Frontal cortex (tissue), 4 donors: ENCODE data around the gene COL5A2. TPM values are rescaled to one million over a fixed set of nuclear protein-coding genes. Genes with fewer than 3 reads are reported as not detected.

Source experiments
- DNase-seq, 2 donors: peaks; one replicate each; pipeline ENCODE4 v3.0.0; 2012; ENCODE audit warnings: low spot score in 2 of 2
- FAIRE-seq: peaks from 2 replicates; lab custom pipeline; 2012; peaks lifted over from hg19 to GRCh38; lab: Jason Lieb, UNC
- total RNA-seq: library from RNA; depleted of rRNA; stranded (reverse); fragments of >200 nt; gene quantifications from one replicate; pipeline ENCODE4 v1.2.3, GENCODE V29; 2014
- donor health status: control.
- donor health status: control.
- donor health status: control.

COL5A2 gene
- total RNA-seq, 1 donor from 2014 or later = 19.2 TPM

DNA sequence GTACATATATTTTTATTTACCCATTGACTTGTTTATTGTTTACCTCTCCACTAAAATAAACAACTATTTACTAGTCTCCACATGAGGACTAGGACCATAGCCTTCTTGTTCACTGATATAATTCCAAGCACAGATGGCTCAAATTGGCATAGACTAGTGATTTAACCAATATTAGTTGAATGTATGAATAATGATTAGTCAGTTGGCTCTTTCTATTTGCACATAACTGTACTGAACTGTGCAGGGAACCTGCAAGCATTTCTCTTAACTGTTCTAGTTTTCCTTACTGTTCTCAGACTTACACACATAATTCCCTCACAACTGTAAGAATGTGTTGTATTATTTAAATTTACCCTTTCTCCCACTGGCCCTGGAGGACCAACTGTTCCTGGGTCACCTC, 113.5 kb downstream of the COL5A2 start:
- FAIRE-seq (no peak), DNase-seq (no peak)

DNA sequence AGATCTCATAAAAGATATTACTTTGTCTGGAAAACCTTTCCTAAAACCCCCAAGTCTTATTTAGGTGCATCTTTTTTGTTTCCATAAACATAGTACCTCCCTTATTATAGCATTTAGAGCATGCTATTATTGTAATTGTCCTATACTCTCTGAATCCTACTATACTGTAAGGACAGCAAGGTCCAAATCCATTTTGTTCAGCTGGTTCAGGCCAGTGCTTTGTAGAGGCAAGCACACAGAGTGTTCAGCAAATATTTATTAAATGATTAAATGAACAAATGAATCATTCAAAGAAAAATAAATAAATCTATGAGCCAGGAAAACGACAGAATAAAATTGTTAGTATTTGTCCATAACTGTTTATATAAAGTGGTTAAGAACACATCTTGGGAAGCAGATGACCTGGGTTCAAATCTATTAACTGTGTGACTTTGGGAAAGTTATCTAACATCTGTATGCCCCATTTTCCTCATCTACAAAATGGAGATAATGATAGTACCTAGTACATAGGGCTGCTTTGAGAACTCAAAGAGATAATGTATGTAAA, 119.4 kb downstream of the COL5A2 start:
- FAIRE-seq = no peak

DNA sequence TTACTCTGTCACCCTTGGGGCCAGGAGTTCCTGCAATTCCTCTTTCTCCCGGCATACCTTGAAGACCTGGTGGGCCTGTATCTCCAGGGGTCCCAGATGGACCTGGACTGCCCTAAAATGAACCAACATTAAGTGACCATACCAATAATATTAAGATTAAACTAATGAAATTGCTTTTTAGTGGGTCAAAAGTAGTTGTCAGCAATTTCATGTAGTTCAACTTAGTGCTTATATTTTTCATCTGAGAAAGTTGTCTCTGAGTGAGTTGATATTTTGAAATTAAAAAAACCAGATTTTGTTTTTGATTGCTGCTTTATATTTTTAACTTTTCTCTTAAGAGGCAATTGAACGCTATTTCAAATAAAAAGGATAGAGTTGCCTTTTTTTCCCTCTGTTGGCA, 122.2 kb downstream of the COL5A2 start:
- DNase-seq (no peak), FAIRE-seq (no peak)

More for the DNA sequence above, 119.4 kb downstream of the COL5A2 start:
- DNase-seq = no peak

DNA sequence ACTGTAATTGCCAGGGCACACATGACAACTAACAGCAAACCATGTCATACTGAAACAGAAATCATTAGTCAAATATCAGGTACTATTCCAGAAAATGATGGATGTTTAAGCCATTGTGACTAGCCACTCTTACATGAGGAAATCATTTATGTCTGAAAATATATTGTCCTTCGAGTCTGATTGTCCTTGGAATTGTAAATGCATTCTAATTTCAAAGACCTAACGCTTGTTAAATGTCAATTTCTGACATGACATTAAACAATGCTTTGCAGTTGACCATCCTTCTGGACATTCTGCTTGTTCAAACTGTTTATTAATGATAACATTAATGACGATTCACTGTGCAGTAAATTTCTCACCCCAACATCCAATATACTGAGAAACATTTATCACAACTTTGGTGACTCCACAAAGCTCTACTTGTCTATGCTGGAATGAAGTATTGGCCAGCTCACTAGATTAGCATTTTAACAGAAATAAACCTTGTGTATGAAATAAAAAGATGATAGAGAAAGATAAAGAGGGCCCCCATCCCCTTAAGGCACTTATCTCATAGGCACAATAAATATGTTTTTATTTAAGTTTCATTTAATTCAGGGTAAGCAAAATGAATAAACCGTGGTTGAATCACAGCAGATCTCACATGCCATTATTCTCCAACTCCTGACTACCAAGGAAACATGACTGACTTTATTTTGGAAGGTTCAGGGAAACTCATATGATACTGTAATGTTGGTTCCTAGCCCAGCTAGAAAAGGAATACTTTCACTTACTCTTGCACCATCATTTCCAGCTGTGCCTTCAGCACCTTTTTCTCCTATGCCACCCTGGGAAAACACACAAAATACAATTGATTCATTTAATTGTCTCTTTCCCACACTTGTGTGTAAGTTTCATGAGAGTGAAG, 123.1 kb downstream of the COL5A2 start:
- FAIRE-seq = no peak
- no peak for DNase-seq

DNA sequence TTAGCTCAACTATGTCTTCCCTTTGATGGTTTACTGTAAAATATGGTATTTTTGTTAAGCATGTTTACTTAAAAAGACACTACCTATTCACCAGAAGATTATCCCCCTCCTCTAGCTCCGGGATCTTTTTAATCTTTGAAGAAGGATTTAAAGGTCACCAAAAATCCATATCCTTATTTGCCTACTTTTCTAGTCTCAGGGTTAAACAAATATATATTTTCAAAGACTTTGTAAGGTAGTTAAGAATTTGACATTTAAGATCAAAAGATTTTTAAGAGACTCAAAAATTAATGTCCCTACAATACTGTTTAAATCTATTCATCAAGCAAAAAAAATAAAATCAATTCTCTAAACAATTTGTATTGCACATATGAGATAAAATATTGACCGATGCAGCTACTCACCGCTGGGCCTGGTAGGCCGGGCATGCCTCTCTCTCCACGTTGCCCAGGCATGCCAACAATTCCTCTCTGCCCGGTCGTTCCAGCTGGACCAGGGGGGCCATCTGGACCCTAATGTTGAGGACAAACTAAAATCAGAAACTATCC, 129.3 kb downstream of the COL5A2 start:
- DNase-seq = no peak
- no peak for FAIRE-seq

DNA sequence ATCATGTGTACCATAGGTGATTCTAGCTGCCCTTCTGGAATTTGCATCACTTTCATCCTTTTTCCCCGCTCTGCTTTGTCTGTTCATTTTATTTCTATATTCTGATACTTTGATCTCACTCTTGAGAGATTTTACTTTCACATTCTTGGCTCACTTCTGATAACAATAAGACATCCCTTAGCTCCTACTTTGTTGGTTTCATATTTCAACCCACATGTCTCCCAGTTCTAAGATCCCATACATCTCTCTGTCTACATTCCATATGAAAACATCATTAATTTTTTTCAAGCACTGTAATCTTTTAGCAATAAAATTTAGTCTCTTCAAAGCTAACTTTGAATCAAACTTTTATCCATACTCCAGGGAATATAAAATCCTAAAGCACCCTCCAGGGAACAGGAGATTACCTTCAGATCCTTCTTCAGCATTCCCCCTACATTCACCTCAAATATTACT, 129.8 kb downstream of the COL5A2 start:
- FAIRE-seq = no peak

DNA sequence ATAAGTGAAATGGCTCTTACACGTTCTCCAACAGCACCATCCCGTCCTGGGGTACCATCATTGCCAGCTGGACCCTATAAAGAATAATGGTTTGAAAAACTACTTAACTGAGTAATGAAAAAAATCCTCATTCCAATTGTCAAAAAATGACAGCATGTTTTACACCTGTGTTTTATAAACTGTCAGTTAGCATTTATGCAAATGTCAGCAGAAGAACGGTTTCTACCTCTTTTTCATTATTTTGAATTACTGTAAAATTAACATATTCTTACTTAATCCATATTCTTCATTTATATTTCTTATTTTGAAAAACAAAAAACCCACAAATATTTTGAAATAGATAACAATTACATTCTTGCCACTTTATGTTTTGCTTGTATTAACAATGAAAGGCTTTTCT, 131.4 kb downstream of the COL5A2 start:
- DNase-seq = no peak
- peak; percentile 89 for FAIRE-seq

More for the DNA sequence above, 129.8 kb downstream of the COL5A2 start:
- no peak for DNase-seq

DNA sequence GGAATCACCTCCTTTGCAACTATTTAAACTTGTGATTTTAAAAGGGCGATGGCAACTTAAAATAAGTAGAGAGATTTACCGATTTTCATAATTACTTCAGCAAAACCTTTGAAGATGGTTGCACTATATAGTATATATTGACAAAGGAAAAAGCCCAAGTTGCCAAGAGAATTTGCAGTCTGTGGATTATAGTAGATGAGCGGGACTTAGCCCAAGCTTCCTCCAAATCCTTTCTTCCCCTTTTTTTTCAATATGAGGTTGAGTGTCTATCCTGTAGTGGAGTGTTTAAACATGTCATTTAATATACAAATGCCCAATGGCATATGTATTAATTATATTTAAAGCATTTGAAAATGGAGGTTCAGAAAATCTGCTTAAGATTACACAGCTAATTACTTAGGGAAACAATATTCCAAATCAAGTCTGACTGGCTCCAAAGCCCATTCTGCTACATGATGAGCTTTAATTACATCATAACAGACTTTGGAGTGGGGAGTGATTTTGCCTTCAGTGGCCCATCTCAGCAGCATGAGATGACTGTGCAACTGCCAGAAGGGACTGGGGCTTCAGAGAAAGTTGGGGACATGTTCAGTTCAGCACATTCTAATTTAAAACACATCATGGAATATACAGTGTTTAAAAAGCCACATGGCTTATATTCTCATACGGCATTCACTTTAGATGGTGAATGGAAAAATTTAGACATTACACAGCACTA, 132.2 kb downstream of the COL5A2 start:
- DNase-seq = peak in 1 of 2 donors; percentile 1
- FAIRE-seq = no peak

DNA sequence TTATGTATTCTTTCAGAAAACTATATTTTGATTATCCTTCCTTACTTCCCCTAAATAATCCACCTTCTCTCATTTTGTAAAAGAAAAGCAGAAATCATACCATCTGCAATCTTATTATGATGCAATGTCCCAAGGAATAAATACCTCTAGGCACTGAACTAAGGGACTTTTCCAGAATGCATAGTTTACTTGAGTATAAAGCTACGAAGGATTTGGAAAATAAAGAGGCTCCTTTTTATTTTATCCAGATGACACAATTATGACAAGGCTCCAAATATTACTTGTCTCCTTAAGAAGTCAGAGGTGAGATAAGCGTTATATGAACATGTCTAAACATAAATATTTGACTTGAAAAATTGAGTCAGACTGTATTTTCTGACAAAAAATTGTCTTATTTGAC, 133.2 kb downstream of the COL5A2 start:
- FAIRE-seq = no peak
- no peak for DNase-seq

DNA sequence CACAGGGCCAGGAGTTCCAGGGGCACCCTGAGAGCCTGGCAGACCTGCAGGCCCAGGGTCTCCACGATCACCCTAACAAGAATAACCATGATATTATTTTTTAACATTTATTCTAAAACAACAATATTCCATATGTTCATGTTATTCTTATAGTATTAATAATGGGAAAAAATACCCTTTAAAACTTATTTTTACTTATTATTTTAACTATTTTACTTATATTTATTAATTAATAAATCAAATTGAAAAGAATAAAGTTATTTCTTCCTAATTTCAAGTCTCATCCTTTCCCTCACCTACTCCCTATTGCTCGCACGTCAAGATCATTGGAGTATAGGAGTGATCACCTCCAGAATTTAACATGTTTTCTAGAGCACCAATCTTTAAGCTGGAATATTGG, 133.7 kb downstream of the COL5A2 start:
- no peak for DNase-seq
- no peak for FAIRE-seq

DNA sequence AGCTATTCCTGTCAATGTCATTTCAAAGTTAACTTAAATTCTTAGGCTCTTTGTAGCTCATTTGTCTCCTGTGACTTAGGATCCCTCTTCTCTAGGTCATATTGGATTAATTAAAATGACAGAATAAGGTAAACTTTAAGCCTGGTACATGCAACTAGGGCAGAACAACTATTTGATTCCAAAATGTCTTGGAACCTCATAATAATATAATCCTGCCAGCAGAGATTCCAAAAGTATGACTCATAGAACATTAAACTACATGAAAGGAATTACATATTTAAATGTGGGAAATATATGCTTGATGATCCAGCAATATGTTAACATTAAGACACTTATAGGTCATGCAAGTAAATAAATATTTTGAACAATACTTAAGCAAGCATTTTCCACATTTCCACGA, 142.0 kb downstream of the COL5A2 start:
- FAIRE-seq (no peak), DNase-seq (no peak)

DNA sequence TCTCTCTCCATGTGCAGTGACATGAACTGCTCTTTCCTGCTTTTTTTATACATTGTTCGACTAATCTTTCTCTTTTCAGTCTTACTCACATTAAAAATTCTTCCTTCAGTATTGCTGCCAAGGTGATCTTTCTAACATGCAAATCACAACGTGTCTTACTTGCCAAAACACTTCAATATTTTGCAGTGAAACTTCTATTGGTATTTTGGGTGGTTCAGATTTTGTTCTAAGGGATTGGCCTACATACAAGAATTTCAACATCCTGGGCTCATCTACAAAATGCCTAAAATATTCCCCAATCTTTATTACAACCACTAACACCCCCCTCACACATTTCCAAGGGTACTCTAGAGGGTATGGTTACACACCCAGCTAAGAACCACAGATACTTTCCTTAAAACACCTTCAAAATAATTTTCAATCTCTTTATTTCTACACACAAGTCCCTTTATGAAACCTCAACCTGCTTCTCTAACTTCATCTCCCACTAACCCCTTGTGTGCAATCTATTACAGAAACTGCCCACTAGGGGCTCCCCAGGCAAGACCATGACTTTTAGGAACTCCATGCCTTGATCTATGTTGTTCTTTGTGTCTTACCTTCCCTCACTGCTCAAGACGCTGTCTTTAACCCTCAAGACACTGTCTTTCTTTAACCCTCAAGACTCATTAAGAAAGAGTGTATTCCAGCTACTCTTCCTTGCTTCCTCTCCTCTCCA, 154.5 kb downstream of the COL5A2 start:
- no peak for DNase-seq
- no peak for FAIRE-seq

DNA sequence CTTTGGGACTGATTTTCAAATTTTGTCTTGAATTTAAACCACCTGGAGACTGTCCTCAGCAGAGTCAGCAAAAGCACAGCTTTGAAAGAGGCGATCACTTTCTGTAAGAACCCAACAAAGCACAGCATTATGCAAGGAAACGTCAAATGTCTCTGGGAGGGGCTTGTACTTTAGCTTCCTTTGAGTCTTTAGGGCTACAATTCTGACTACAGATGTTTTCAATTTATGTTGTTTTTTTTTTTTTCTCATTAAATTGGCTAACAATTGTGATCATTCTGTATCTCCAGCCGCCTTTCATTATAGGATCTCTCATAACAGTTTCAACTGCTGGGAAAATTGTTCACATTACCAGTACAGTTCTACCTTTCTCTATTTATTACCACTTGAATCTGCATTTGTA, 157.1 kb downstream of the COL5A2 start:
- DNase-seq = no peak
- no peak for FAIRE-seq

DNA sequence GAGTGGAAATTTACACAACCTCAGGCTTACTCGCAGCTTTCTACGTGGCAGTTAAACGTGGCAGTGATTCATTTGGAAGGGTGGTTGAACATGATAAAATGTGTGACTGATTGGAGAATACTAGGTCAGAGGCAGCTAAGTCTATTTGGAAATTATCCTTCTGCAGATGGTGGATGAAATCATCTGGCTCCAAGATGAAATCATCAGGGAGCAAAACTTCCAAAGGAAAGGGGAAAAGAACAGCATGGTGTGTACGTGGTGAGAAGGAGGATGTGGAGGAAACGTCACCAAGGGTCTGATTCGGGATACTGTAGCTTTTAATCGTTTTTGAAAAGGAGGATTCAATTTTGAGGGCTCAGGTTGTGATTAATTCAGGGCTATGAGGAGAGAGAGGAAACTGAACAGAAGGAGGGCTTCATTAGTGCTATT, 157.5 kb downstream of the COL5A2 start:
- DNase-seq (no peak), FAIRE-seq (no peak)

DNA sequence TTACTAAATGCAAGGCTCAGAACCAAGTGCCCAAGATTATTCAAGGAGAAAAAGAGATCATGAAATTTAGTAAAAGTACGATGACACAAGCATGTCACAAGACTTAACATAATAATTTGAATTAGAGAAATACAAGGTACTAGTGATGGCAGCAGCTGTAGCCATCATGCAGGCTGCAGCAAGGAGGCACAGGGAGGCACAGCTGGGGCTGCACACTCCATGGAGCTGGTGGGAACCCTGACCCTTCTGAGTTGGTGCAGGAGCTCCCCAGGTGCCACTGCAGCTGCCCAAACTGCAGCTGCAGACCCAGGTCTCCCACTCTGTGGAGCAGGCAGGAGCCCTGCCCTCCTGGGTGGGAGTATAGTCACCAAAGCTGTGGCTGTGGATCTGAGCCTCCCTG, 159.4 kb downstream of the COL5A2 start:
- FAIRE-seq = no peak

DNA sequence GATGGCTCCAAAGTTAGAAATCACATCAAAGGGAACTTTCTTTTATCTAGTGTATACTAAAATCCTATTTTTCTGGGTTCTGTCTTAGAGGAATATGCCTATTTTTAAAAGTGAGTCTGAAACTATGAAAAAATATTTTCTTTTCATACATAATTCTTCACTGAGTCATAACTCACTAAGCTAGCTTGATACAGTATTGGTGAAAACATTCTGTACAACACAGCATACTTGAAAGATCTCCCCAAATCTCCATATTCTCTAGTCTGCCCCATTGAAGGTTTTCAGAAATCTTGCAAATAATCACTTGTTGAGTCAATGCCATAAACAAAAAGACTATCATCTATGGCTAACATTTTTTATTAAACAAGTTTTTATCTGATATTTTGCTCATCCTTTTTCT, 160.9 kb downstream of the COL5A2 start:
- DNase-seq (no peak), FAIRE-seq (no peak)

More for the DNA sequence above, 159.4 kb downstream of the COL5A2 start:
- DNase-seq = no peak

DNA sequence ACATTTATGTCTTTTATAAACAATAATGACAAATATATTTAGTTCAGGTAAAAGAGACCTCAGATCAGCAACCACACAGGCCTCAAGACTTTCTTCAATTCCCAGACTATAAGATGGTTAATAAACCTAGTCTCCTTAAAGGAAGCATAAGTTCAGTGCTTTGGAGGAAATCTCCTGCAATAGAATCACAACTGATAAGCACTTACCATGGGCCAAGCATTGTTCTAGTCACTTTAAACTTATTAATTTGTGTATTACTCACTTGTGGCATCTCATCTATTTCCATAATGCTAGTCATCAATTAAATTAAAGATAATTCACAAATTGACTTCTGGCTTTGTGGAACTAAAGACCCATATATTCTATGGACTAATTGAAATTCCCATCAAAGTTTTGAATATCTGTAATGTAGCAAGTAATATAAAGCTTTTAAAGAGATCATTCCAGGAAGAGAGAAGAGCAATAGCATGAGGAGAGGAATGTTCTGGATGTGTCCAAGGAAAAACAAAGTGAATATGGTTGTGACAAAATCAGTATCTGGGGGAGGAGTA, 163.2 kb downstream of the COL5A2 start:
- FAIRE-seq (no peak), DNase-seq (no peak)

DNA sequence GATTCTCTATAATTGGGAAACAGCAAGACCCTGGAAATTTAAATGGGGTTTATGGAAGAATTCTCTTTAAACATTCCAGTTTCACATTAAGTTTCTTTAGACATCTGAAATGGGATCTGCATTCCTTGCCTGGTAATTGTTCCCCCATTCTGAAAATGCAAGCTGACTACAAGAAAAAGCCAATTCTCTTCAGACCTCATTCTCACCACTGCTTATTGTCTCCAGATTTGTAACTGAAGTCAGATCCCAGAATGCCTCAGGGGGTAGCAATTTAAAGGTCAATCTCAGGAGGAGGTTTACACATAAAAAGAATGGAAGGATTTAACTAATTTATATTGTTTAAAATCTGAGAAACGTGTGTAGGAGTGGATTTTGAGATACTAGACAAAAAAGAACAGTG, 164.2 kb downstream of the COL5A2 start:
- FAIRE-seq = no peak

DNA sequence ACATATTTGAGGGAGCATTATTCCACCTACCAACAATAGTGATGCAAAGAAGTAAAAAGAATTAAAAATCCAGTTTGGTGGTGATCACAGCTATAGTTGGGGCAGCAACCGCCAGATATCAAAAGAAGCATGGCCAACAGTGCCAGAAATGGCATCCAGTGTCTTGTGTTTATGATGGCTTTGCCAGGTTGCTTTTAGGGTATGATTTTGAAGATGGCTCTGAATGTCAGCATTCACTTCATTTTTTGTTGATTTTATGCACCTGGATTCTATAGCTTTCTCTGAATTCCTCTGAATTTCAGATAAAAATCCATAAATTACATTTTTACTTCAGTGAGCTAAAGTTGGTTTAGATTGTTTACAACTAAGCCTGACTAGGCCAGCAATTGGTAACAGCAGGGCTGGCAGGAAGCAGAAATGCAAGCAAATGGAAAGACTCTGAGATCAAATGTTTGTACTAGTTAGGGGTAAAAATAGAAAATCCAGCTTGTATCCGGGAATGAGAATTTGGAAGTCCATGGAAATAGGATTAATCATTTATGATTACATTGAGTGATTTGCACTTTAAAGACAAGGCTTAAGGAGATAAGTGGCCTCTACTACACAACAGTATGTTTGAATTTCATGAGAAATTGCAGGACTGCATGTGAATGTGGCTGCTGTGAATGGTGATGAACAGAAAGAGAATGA, 165.0 kb downstream of the COL5A2 start:
- no peak for DNase-seq

More for the DNA sequence above, 164.2 kb downstream of the COL5A2 start:
- DNase-seq = no peak

More for the DNA sequence above, 165.0 kb downstream of the COL5A2 start:
- FAIRE-seq = no peak
